ENCODE data around the gene AFF3.

Gene AFF3

DNA sequence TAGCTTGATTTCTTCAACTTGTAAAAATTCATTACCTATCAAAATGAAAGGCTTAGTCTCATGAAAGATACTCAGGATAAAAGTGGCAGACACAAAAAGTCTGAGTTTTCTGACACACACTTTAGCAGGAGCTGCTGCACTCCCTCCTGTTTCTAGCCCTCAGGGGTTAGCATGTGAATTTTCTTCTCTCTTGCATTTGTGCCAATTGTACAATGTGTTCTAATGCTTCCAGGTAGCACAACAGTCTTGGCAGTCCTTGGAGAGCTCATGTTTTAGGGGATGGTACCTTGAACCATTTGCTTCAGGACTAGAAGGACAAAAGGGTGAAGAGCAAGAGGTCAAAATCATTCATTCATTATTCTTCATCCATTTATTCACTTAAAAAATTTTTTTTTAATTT is 316.8 kb downstream of the AFF3 start:
- Histone ChIP-seq H3K36me3 (ENCODE audit: control insufficient read depth, low read length) (peaks cover 26% of the 10 kb centered on the region), H3K9me2 (replicated peaks; ENCODE audit: control insufficient read depth, low read length) (no peaks in the 10 kb centered on the region), H3K4me2 (ENCODE audit: low read length) (no peak overlapping the region), H3K27ac (ENCODE audit: low read depth, low read length) (no peak overlapping the region), H3K27me3 (ENCODE audit: control insufficient read depth, low read length) (no peaks in the 10 kb centered on the region), H4K20me1 (ENCODE audit: control insufficient read depth, insufficient read depth, low read depth, low read length) (no peaks in the 10 kb centered on the region), H3F3A (ENCODE audit: control insufficient read depth, insufficient read depth) (no peaks in the 10 kb centered on the region), H3K4me1 (ENCODE audit: control insufficient read depth, low read length) (peaks cover 28% of the 10 kb centered on the region), H3K9me3 (ENCODE audit: control insufficient read depth, insufficient read depth, low read length) (no peaks in the 10 kb centered on the region), H3K4me3 (ENCODE audit: low read length) (no peak overlapping the region), H3K79me2 (ENCODE audit: control insufficient read depth, low read length) (no peaks in the 10 kb centered on the region; the same call in 1 of the 2 replicates)
- TF ChIP-seq CTCF (IDR thresholded peaks at IDR 0.05; ENCODE audit: low read depth, low read length, poor library complexity, severe bottlenecking) (no peak), EZH2phosphoT487 (IDR thresholded peaks at IDR 0.05; ENCODE audit: borderline replicate concordance, low read length) (no peak)

DNA sequence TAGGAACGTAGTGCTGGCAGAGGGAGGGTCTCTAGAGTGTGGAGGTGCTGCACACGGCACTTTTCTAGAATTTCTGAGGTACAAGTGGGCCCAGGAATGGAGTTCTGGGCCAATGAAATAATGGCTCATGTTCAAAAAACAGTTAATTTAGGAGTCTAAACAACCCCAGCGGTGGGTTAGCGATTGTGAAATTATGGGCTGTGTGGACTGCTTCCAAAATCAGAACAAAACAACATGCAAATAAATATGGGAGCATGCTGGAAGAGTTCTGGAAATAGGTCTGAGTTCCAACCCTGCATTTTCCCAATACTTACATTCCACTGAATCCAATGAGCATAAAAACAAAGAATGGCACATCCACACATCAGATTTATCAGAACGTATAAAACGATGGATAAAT is 317.6 kb downstream of the AFF3 start:
- Histone ChIP-seq H3K4me1 (ENCODE audit: control insufficient read depth, low read length) (peaks cover 32% of the 10 kb centered on the region), H3F3A (ENCODE audit: control insufficient read depth, insufficient read depth) (0 out of 2 replicates have a peak, but pooled peaks cover 2% of the 10 kb centered on the region), H3K27me3 (ENCODE audit: control insufficient read depth, low read length) (no peaks in the 10 kb centered on the region), H4K20me1 (ENCODE audit: control insufficient read depth, insufficient read depth, low read depth, low read length) (no peaks in the 10 kb centered on the region), H3K9me2 (replicated peaks; ENCODE audit: control insufficient read depth, low read length) (no peaks in the 10 kb centered on the region), H3K9me3 (ENCODE audit: control insufficient read depth, insufficient read depth, low read length) (no peaks in the 10 kb centered on the region), H3K4me3 (ENCODE audit: low read length) (no peak overlapping the region), H3K27ac (ENCODE audit: low read depth, low read length) (no peak overlapping the region), H3K4me2 (ENCODE audit: low read length) (no peak overlapping the region), H3K36me3 (ENCODE audit: control insufficient read depth, low read length) (peaks cover 26% of the 10 kb centered on the region), H3K79me2 (ENCODE audit: control insufficient read depth, low read length) (no peaks in the 10 kb centered on the region; the same call in 1 of the 2 replicates)
- TF ChIP-seq CTCF (IDR thresholded peaks at IDR 0.05; ENCODE audit: low read depth, low read length, poor library complexity, severe bottlenecking) (no peak), EZH2phosphoT487 (IDR thresholded peaks at IDR 0.05; ENCODE audit: borderline replicate concordance, low read length) (no peak)

DNA sequence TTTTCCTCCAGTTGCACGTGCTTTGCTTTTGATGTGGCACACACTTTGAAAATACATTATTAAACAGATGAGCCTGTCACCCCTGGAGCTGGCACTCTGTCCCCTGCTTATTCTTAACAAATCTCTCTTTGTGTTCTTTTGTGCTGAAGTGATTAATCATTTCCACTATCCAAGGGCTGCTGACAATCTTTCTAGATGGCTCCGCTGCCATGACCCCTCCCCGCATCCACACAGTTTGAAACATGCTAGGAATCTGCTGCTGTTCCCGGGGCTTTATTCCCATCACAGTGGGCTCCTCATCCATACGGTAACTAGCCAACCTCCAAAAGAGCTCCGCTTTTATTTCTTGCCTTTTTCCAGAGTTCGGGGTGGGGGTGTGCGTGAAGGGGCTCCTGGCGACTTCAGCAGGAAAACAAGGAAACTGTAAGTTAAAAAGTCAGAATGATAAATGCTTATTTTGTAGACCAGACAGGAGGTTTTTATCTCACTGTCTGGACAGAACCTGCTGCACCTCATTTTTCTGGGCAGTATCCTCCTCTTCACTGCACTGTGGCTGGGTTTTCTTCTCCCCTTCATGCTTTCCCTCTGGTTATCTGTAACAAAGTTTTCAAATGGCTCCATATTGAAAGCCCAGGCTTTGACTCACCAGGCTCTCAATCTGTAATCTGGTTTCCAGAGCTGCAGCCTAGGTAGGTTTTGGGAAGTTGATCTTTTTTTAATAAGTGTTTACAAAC is 319.7 kb downstream of the AFF3 start:
- no peaks in the 10 kb centered on the region for H3K9me2 ChIP-seq (replicated peaks; ENCODE audit: control insufficient read depth, low read length)
- peaks cover 15% of the 10 kb centered on the region for H3K36me3 ChIP-seq (ENCODE audit: control insufficient read depth, low read length)
- H3K4me3 ChIP-seq (ENCODE audit: low read length), result no peak overlapping the region
- TF ChIP-seq CTCF (IDR thresholded peaks at IDR 0.05; ENCODE audit: low read depth, low read length, poor library complexity, severe bottlenecking) (no peak), EZH2phosphoT487 (IDR thresholded peaks at IDR 0.05; ENCODE audit: borderline replicate concordance, low read length) (no peak)
- no peaks in the 10 kb centered on the region for H4K20me1 ChIP-seq (ENCODE audit: control insufficient read depth, insufficient read depth, low read depth, low read length)
- H3K79me2 ChIP-seq (ENCODE audit: control insufficient read depth, low read length), result no peaks in the 10 kb centered on the region; the same call in 1 of the 2 replicates
- no peak overlapping the region for H3K27ac ChIP-seq (ENCODE audit: low read depth, low read length)
- no peaks in the 10 kb centered on the region for H3K9me3 ChIP-seq (ENCODE audit: control insufficient read depth, insufficient read depth, low read length)
- 0 out of 2 replicates have a peak, but pooled peaks cover 2% of the 10 kb centered on the region for H3F3A ChIP-seq (ENCODE audit: control insufficient read depth, insufficient read depth)
- H3K4me2 ChIP-seq (ENCODE audit: low read length), result no peak overlapping the region
- H3K4me1 ChIP-seq (ENCODE audit: control insufficient read depth, low read length), result peaks cover 28% of the 10 kb centered on the region
- no peaks in the 10 kb centered on the region for H3K27me3 ChIP-seq (ENCODE audit: control insufficient read depth, low read length)
